Fibroblast of skin of right biceps (primary cell): Measurements from ENCODE around the gene PRSS33.

Source experiments
- DNase-seq: peaks from one replicate; pipeline ENCODE4 v3.0.0-alpha.2; 2013

Gene PRSS33

DNA sequence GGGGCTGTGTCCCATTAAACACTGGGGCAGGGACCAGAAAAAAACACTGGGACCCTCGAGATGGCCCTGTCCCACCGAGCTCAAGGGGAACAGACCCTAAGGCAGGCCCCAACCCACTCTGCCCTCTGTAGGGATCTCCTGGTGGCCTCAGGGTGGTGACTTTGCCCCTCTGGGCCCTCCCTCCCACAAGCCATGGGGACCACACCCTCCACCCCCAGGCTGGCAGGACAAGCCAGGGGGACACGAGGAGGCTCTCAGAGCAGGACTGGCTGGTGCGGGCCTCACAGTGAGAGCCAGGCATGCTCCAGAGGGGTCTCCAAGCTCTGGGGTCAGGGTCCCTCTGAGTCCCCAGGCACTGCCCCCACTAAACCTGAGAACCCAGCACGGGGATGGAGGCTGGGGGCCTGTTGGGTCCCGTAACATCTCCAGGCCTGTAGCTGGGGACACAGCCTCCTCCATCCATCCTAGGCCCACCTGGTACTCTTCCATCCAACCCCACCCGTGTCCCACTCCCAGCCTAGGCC, 49.4 kb downstream of the PRSS33 start:
- DNase-seq: no peak

DNA sequence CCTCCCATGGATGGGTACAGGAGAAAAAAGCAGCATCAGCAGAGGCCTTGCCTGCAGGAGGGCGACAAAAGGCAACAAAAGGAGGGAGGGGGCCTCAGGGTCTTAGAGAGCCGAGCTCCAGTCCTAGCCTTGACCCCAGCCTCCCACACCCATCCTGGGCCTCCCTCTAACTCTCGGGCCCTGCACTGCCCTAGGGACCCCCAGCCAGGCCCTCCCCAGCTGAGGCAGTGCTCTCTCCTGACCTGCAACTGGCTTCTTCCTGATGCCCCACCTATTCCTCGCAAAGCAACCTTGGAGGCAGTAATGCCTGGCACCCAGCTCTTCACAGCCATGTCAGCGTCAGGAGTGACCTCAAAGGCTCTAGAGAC, 50.1 kb downstream of the PRSS33 start:
- no peak for DNase-seq

DNA sequence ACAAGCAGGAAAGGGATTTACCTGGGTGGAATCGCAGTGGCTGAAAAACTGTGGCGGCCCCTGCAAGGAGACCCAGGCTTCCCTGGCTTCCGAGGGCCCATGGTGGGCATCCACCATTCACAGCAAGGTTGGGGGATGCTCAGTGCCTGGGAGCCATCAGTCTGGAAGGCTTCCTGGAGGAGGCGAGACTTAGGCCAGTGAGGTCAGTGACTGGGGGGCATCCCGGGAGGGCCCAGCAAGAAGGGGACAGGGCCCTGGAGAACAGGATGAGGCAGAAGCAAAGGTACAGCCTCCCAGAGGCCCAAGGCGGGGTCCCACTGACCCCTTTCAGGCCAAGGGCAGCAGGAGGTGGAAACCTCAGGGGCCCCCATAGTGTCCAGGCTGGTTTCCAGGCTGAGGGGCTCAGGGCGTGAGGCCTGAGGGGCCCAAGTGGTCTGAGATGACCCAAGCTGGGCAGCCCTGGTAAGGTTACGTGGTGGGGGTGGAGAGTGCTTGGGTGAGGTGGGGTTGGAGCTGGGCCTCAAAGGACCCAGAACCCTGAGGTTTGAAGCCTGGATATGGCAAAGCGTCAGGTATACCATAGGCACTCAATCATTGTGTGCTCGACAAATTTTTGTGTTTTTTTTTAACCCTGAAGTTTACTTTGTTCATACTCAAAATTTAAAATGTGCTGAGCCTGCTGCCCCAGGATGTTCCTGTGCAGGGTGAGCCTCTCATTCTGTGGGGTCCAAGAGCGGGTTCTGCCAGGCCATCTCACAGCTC, 50.7 kb downstream of the PRSS33 start:
- no peak for DNase-seq

DNA sequence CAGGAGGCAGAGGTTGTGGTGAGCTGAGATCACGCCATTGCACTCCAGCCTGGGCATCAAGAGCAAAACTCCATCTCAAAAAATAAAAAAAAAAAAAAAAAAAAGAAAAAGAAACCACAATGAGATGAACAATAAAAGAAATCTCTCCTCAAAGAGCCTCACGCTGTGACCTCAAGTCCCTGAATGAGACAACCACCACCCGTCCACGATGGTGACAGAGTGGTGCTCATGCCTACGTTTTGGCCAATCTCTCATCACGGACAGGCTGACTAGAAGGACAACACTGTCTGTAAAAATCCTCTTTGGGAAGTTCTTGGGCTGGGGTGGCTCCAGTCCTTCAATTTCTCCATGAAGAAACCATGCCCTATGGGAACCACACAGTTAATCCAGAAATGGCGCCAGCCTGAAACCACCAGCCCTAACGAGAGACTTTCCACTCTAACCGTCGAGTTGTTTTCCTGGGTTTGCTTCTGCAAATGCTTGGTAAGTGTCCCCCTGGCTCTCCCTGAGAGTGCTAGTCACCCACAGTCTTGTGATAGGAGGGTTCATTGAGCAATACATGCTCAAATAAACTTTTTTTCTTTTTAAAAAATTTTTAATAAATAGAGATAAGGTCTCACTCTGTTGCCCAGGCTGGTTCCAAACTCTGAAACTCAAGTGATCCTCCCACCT, 52.4 kb downstream of the PRSS33 start:
- no peak for DNase-seq
